K562 (cell line): Measurements from ENCODE around the gene RARRES2. TPM values are rescaled to one million over a fixed set of nuclear protein-coding genes. Genes with fewer than 3 reads are reported as not detected.

Experiments
- MAFG ChIP-seq: fragments of 450-650 bp; conservative IDR thresholded peaks from 2 replicates; pipeline ENCODE4 v1.6.1; 2016; ENCODE audit warnings: missing genetic modification characterization, missing compliant biosample characterization
- NCOA6 ChIP-seq: fragments of 450-650 bp; IDR thresholded peaks from 2 replicates; pipeline ENCODE4 v1.6.1; 2017; ENCODE audit warnings: mild to moderate bottlenecking
- SOX6 ChIP-seq: fragments of 450-650 bp; IDR thresholded peaks from 2 replicates; pipeline ENCODE4 v1.6.1; 2014; ENCODE audit warnings: mild to moderate bottlenecking
- XRCC5 ChIP-seq: fragments of 200-400 bp; formaldehyde crosslinking; IDR thresholded peaks from 2 replicates; pipeline ENCODE4 v1.6.1; 2017; ENCODE audit warnings: low read depth, mild to moderate bottlenecking, low read length
- polyA plus RNA-seq, 8 experiments: library from polyadenylated mRNA; depleted of rRNA in 4 of 8; stranded (reverse) in 5 of 8; unstranded in 3 of 8; fragments of >200 nt; fragmentation: Nextera tagmentation in 2 of 8; fragmentation: Illumina TruSeq in 1 of 8; extraction: Ambion mirVana in 2 of 8; extraction: Trizol in 1 of 8; gene quantifications; 2 replicates each; pipeline versions ENCODE4 v1.2.1 to v1.2.3, GENCODE V29; 2011 to 2014; ENCODE audit warnings: inconsistent platforms in 1 of 8, missing spikeins in 1 of 8
- total RNA-seq, 7 experiments: library from RNA; depleted of rRNA in 6 of 7; stranded (reverse); fragments of >200 nt in 6 of 7; fragmentation: Illumina TruSeq in 2 of 7; extraction: Trizol in 2 of 7; gene quantifications; 2 replicates each; pipeline versions ENCODE4 v1.2.1 to v1.2.3, GENCODE V29; 2011 to 2021; ENCODE audit warnings: low replicate concordance in 1 of 7
- TF ChIP-seq, protein P1 (sequence below): fragments of 200-600 bp; sonication (generic); IDR thresholded peaks from one replicate; pipeline ENCODE4 v1.6.1; 2012; ENCODE audit warnings: mild to moderate bottlenecking, low read depth, low read length, inconsistent platforms
- TF ChIP-seq, protein P2 (sequence below): sonication (generic); formaldehyde crosslinking; IDR thresholded peaks from 2 replicates; pipeline ENCODE4 v1.8.0; 2022; ENCODE audit warnings: missing genetic modification reagents, mild to moderate bottlenecking, moderate library complexity, borderline replicate concordance
- TF ChIP-seq, protein P3 (sequence below): sonication (generic); formaldehyde crosslinking; IDR thresholded peaks from 2 replicates; pipeline ENCODE4 v1.8.1; 2023; ENCODE audit warnings: mild to moderate bottlenecking, missing genetic modification reagents
- TF ChIP-seq, protein P4 (sequence below): sonication (generic); formaldehyde crosslinking; IDR thresholded peaks from 2 replicates; pipeline ENCODE4 v1.8.0; 2022; ENCODE audit warnings: missing genetic modification reagents, mild to moderate bottlenecking, borderline replicate concordance

Gene RARRES2
- total and polyA plus RNA-seq, 9 of the 15 experiments (the other 6 are each of a cell fraction or from before 2014, with no cell fraction given), result 0.11 to 1.7 (median 0.23) TPM; not detected in 6

DNA sequence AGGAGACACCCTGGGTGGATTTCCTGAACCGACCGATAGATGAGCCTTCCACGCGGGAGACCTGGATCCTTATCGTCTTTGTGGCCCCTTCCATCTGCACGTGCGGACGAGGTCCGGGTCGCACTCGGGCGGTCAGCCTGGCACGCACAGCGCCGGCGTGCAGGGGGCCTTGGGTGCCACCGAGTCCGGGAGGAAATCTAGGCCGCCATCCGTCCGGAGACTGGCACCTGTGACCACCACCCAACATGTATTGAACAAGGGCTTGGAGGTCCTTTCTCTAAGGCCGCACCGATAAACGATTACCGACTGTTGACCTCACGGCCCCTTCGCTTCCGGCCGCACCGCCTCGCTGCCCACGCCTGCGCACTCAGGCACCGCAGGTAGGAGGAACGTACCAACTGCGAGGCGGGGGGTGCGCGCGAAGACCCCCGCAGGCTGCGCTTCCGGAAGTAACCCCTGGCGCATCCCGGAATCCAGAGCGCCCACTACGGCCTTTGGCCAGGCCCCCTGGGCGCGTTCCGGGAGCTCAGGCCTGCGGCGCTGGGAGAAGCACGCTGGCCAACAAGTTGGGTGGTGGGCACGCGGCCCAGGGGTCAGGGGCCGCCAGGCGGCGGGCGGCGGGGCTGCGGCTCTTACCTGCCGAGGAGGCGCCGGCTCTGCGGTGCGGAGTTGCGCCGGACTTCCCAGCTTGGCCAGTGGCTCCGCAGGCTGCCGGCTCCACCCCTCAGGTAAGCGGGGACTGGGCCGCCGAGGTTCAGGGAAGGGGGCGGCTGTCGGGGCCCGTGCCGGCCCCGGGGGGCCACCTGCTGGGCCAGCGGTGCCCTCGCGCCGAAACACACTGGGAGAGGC lies 18.4 kb downstream of the RARRES2 start, which contains the start of the genes ACTR3C and LRRC61 (continued):
- TF ChIP-seq, protein P1, sequence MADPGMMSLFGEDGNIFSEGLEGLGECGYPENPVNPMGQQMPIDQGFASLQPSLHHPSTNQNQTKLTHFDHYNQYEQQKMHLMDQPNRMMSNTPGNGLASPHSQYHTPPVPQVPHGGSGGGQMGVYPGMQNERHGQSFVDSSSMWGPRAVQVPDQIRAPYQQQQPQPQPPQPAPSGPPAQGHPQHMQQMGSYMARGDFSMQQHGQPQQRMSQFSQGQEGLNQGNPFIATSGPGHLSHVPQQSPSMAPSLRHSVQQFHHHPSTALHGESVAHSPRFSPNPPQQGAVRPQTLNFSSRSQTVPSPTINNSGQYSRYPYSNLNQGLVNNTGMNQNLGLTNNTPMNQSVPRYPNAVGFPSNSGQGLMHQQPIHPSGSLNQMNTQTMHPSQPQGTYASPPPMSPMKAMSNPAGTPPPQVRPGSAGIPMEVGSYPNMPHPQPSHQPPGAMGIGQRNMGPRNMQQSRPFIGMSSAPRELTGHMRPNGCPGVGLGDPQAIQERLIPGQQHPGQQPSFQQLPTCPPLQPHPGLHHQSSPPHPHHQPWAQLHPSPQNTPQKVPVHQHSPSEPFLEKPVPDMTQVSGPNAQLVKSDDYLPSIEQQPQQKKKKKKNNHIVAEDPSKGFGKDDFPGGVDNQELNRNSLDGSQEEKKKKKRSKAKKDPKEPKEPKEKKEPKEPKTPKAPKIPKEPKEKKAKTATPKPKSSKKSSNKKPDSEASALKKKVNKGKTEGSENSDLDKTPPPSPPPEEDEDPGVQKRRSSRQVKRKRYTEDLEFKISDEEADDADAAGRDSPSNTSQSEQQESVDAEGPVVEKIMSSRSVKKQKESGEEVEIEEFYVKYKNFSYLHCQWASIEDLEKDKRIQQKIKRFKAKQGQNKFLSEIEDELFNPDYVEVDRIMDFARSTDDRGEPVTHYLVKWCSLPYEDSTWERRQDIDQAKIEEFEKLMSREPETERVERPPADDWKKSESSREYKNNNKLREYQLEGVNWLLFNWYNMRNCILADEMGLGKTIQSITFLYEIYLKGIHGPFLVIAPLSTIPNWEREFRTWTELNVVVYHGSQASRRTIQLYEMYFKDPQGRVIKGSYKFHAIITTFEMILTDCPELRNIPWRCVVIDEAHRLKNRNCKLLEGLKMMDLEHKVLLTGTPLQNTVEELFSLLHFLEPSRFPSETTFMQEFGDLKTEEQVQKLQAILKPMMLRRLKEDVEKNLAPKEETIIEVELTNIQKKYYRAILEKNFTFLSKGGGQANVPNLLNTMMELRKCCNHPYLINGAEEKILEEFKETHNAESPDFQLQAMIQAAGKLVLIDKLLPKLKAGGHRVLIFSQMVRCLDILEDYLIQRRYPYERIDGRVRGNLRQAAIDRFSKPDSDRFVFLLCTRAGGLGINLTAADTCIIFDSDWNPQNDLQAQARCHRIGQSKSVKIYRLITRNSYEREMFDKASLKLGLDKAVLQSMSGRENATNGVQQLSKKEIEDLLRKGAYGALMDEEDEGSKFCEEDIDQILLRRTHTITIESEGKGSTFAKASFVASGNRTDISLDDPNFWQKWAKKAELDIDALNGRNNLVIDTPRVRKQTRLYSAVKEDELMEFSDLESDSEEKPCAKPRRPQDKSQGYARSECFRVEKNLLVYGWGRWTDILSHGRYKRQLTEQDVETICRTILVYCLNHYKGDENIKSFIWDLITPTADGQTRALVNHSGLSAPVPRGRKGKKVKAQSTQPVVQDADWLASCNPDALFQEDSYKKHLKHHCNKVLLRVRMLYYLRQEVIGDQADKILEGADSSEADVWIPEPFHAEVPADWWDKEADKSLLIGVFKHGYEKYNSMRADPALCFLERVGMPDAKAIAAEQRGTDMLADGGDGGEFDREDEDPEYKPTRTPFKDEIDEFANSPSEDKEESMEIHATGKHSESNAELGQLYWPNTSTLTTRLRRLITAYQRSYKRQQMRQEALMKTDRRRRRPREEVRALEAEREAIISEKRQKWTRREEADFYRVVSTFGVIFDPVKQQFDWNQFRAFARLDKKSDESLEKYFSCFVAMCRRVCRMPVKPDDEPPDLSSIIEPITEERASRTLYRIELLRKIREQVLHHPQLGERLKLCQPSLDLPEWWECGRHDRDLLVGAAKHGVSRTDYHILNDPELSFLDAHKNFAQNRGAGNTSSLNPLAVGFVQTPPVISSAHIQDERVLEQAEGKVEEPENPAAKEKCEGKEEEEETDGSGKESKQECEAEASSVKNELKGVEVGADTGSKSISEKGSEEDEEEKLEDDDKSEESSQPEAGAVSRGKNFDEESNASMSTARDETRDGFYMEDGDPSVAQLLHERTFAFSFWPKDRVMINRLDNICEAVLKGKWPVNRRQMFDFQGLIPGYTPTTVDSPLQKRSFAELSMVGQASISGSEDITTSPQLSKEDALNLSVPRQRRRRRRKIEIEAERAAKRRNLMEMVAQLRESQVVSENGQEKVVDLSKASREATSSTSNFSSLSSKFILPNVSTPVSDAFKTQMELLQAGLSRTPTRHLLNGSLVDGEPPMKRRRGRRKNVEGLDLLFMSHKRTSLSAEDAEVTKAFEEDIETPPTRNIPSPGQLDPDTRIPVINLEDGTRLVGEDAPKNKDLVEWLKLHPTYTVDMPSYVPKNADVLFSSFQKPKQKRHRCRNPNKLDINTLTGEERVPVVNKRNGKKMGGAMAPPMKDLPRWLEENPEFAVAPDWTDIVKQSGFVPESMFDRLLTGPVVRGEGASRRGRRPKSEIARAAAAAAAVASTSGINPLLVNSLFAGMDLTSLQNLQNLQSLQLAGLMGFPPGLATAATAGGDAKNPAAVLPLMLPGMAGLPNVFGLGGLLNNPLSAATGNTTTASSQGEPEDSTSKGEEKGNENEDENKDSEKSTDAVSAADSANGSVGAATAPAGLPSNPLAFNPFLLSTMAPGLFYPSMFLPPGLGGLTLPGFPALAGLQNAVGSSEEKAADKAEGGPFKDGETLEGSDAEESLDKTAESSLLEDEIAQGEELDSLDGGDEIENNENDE, result peak; percentile 62
- no peak for TF ChIP-seq MAFG (tag)
- no peak for TF ChIP-seq XRCC5
- TF ChIP-seq, protein P2, sequence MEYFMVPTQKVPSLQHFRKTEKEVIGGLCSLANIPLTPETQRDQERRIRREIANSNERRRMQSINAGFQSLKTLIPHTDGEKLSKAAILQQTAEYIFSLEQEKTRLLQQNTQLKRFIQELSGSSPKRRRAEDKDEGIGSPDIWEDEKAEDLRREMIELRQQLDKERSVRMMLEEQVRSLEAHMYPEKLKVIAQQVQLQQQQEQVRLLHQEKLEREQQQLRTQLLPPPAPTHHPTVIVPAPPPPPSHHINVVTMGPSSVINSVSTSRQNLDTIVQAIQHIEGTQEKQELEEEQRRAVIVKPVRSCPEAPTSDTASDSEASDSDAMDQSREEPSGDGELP (CRISPR knock-in tag), result peak; percentile 78
- no peak for TF ChIP-seq NCOA6
- TF ChIP-seq, protein P3, sequence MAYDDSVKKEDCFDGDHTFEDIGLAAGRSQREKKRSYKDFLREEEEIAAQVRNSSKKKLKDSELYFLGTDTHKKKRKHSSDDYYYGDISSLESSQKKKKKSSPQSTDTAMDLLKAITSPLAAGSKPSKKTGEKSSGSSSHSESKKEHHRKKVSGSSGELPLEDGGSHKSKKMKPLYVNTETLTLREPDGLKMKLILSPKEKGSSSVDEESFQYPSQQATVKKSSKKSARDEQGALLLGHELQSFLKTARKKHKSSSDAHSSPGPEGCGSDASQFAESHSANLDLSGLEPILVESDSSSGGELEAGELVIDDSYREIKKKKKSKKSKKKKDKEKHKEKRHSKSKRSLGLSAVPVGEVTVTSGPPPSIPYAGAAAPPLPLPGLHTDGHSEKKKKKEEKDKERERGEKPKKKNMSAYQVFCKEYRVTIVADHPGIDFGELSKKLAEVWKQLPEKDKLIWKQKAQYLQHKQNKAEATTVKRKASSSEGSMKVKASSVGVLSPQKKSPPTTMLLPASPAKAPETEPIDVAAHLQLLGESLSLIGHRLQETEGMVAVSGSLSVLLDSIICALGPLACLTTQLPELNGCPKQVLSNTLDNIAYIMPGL (CRISPR knock-in tag), result peak; percentile 86; the same call in 1 of the 2 replicates
- peak; percentile 82 for TF ChIP-seq SOX6
- TF ChIP-seq, protein P4, sequence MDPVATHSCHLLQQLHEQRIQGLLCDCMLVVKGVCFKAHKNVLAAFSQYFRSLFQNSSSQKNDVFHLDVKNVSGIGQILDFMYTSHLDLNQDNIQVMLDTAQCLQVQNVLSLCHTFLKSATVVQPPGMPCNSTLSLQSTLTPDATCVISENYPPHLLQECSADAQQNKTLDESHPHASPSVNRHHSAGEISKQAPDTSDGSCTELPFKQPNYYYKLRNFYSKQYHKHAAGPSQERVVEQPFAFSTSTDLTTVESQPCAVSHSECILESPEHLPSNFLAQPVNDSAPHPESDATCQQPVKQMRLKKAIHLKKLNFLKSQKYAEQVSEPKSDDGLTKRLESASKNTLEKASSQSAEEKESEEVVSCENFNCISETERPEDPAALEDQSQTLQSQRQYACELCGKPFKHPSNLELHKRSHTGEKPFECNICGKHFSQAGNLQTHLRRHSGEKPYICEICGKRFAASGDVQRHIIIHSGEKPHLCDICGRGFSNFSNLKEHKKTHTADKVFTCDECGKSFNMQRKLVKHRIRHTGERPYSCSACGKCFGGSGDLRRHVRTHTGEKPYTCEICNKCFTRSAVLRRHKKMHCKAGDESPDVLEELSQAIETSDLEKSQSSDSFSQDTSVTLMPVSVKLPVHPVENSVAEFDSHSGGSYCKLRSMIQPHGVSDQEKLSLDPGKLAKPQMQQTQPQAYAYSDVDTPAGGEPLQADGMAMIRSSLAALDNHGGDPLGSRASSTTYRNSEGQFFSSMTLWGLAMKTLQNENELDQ (CRISPR knock-in tag), result peak; percentile 98
